ENCODE data around the gene GID8. TPM values are rescaled to one million over a fixed set of nuclear protein-coding genes. Genes with fewer than 3 reads are reported as not detected.

Gene GID8
- total and polyA plus RNA-seq, 7 donors: 17.4 to 36.5 (median 25.9) TPM

DNA sequence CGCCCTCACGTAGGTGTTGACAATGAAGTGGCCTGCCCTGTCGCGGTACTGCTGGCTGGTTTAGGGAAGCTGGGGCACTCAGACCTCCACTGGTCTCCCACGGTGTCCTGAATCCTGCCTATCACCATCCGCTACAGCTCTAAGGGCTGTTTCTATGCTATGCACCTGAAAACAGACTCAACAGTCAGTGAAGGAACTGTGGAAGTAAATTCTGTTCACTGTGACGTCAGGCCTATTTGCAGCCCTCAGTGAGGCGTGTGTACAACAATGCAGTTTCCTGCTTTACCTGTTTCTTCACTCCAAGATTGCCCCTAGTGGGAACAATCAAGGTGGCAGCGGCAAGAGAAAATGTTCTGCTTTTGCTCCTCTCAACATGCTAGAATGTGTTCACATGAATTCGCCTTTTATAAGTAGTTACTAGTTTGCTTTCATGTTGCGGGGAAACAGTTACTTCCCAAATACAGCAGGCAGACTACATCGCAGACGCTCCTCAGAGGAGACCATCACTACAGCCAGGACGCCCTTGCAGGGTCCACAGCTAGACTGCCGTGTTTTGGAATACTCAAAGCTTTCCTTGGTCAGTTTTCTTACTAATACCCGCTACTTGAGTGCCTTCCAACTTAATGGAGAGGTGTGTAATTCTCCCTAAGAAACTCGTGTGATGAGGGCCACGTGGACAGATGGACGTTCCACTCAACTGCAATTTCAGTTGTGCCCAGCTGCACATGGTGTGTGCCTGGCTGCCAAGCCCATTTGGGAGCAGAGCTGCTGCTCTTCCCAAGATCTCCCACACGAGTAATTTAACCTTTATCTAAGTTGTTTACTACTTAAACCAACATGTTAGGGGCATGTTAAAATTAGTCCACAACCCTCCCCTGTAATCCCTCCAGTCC, 37.0 kb upstream of the GID8 start:
- DNase-seq: no peak
- H3K9me3 ChIP-seq: no peaks in the 10 kb centered on the region
- H3K4me3 ChIP-seq: no peak overlapping the region
- peaks cover 0 to 39% (median 25%) of the 10 kb centered on the region in 4 donors for H3K4me1 ChIP-seq
- intact Hi-C loops (cut with DNase I): loop anchor here (2.0 to 5.0 kb wide), 2 partner anchors 36 to 108 kb away; partner anchors contain the start of gene GID8
- H3K36me3 ChIP-seq: peaks cover 13 to 61% (median 34%) of the 10 kb centered on the region in 4 donors
- H3K27ac ChIP-seq: peak overlapping the region; percentile 3 to 68 (median 31)
- TF ChIP-seq POLR2AphosphoS5 (IDR thresholded peaks at IDR 0.05) (no peak), POLR2A (IDR thresholded peaks at IDR 0.05) (no peak), EP300 (IDR thresholded peaks at IDR 0.05) (no peak)
- TF ChIP-seq, protein P1, sequence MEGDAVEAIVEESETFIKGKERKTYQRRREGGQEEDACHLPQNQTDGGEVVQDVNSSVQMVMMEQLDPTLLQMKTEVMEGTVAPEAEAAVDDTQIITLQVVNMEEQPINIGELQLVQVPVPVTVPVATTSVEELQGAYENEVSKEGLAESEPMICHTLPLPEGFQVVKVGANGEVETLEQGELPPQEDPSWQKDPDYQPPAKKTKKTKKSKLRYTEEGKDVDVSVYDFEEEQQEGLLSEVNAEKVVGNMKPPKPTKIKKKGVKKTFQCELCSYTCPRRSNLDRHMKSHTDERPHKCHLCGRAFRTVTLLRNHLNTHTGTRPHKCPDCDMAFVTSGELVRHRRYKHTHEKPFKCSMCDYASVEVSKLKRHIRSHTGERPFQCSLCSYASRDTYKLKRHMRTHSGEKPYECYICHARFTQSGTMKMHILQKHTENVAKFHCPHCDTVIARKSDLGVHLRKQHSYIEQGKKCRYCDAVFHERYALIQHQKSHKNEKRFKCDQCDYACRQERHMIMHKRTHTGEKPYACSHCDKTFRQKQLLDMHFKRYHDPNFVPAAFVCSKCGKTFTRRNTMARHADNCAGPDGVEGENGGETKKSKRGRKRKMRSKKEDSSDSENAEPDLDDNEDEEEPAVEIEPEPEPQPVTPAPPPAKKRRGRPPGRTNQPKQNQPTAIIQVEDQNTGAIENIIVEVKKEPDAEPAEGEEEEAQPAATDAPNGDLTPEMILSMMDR (IDR thresholded peaks at IDR 0.05): no peak
- H3K27me3 ChIP-seq: no peaks in the 10 kb centered on the region
- 23 to 53% methylated on average over 20 of the region's 20 CpGs for WGBS, 2 donors

GRCh38 chr20:62901891-62902290, 36.1 kb upstream of the GID8 start:
- 92 to 94% methylated on average over 11 of the region's 11 CpGs for WGBS, 2 donors
- Histone ChIP-seq H3K27ac (no peak overlapping the region), H3K4me1 (peaks cover 0 to 39% (median 25%) of the 10 kb centered on the region in 4 donors), H3K27me3 (no peaks in the 10 kb centered on the region), H3K36me3 (peaks cover 22 to 61% (median 38%) of the 10 kb centered on the region in 4 donors), H3K4me3 (no peak overlapping the region), H3K9me3 (no peaks in the 10 kb centered on the region)
- intact Hi-C loops (cut with DNase I): loop anchor here (2.0 to 5.0 kb wide), 2 partner anchors 35 to 107 kb away; partner anchors contain the start of gene GID8
- TF ChIP-seq POLR2AphosphoS5 (IDR thresholded peaks at IDR 0.05) (peak in 1 of 4 donors; percentile 14), EP300 (IDR thresholded peaks at IDR 0.05) (no peak)
- DNase-seq: no peak

DNA sequence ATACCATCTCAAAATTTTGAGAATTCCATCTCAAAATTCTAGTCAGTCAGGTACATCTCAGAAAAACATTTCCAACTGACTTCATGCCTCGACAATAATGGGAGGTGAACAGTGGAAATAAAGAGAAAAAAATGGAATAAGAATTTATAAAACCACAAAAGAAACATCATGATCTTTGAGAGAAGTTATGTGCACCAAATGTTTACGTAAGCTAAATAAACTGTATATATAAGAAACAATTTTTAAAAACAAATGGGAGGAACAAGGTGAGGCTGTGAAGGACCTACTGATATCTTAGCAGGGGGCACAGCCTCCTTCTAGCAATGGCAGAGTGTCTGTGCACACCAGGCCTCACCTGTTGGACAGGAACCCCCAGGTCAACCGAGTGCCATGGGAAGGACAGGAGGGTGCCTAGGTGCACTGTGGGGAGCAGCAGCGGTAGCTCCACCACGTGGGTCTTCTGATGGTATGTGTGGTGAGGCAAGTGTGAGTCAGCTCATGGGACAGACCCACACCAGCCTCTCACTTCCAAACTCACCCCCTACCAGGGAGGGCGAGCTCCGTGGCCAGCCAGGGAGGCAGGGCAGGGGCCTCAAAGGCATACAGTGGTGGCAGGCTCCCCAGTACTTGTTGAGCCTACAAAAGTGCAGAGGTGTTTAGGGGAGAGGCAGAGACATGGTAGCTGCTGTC, 34.9 kb upstream of the GID8 start:
- Histone ChIP-seq H3K27me3 (no peaks in the 10 kb centered on the region), H3K9me3 (no peaks in the 10 kb centered on the region), H3K4me1 (peaks cover 0 to 30% (median 24%) of the 10 kb centered on the region in 4 donors), H3K27ac (no peak overlapping the region), H3K36me3 (peaks cover 26 to 73% (median 50%) of the 10 kb centered on the region in 4 donors), H3K4me3 (no peak overlapping the region)
- TF ChIP-seq EP300 (IDR thresholded peaks at IDR 0.05) (no peak), POLR2AphosphoS5 (IDR thresholded peaks at IDR 0.05) (peak in 1 of 4 donors; percentile 3)
- intact Hi-C loops (cut with DNase I): loop anchor here (5.0 kb wide), 1 partner anchor 34 kb away; the partner anchor contains the start of gene GID8
- DNase-seq: no peak
- 77 to 83% methylated on average over 7 of the region's 7 CpGs for WGBS, 2 donors

DNA sequence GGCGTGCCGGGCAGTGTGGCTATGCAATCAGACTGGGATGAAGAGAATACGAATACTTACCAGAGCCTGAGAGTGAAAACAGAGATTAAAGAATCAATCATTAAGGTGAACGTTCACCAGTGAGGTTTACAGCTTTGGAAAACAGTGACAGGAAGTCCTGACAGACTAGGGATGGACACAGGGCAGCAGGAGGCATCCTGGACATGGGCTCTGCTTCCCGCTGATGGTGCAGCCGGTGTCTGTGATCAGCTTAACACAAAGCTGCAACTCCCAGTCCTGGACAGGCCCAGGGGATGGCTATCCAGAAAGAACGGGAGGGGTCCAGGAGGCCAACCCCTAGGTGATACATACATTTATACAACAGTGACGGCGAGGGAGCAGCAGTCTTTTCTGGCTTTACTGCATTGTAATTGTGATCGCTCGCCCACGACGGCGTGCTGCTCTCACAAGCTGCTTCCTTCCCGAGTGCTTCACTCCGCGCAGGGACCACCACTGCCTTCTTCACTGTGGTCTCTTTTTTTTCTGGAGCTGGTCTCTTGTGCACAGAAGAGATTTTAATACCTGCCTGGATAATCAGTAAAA, 32.3 kb upstream of the GID8 start:
- Histone ChIP-seq H3K4me1 (peaks cover 0 to 7% (median 2%) of the 10 kb centered on the region in 4 donors), H3K4me3 (no peak overlapping the region), H3K27ac (no peak overlapping the region), H3K36me3 (peaks cover 38 to 98% (median 74%) of the 10 kb centered on the region in 4 donors), H3K9me3 (no peaks in the 10 kb centered on the region), H3K27me3 (no peaks in the 10 kb centered on the region)
- intact Hi-C loops (cut with DNase I): no loop called here
- TF ChIP-seq POLR2AphosphoS5 (IDR thresholded peaks at IDR 0.05) (no peak), POLR2A (IDR thresholded peaks at IDR 0.05) (no peak), EP300 (IDR thresholded peaks at IDR 0.05) (no peak)
- TF ChIP-seq, protein P1 (IDR thresholded peaks at IDR 0.05): no peak
- 92 to 93% methylated on average over 17 of the region's 17 CpGs for WGBS, 2 donors
- DNase-seq: no peak

DNA sequence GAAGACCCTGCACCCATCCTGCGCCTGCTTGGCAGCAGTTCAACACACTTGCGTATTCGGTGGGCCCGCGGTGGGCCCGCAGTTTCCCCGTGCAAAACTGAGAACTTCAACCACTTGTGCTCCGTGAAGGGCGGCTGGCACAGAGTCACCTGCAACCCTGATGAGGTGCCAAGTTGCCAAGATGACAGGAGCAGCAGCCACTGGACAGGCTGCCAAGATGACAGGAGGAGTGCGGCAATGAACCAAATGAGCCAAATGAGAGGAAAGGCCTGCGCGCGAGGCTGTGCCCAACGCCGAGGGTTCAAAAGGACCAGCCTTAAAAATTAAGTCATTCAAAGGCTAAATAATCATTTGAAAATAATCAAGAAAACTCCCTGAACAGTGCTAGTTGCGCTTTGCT, 31.7 kb upstream of the GID8 start:
- DNase-seq: no peak
- Histone ChIP-seq H3K9me3 (no peaks in the 10 kb centered on the region), H3K4me1 (peaks cover 0 to 4% (median 0%) of the 10 kb centered on the region in 4 donors), H3K36me3 (peaks cover 44 to 99% (median 80%) of the 10 kb centered on the region in 4 donors), H3K27me3 (no peaks in the 10 kb centered on the region), H3K27ac (no peak overlapping the region), H3K4me3 (no peak overlapping the region)
- 94 to 96% methylated on average over 16 of the region's 16 CpGs for WGBS, 2 donors
- TF ChIP-seq, protein P1 (IDR thresholded peaks at IDR 0.05): no peak
- TF ChIP-seq POLR2AphosphoS5 (IDR thresholded peaks at IDR 0.05) (no peak), POLR2A (IDR thresholded peaks at IDR 0.05) (no peak), EP300 (IDR thresholded peaks at IDR 0.05) (no peak)
- intact Hi-C loops (cut with DNase I): no loop called here
